Trophoblast cell (in vitro differentiated cells and primary cell): ENCODE measurements around the gene SCN2A.
"Not testable (repeated sequence)": the region's sequence is repeated elsewhere in the genome, so short reads cannot be mapped to it uniquely, and the experiment has no call there.

Experiments used
- DNase-seq, 2 donors: peaks; one replicate each; pipeline ENCODE4 v3.0.0-alpha.2; 2016
- H2AFZ ChIP-seq: 2 replicates; pipeline ENCODE4 v1.6.1; 2013; ENCODE audit warnings: low read length, moderate library complexity, mild to moderate bottlenecking; ENCODE audit not compliant: insufficient read depth, poor library complexity
- H2AK5ac ChIP-seq: 2 replicates; pipeline ENCODE4 v1.6.1; 2013; ENCODE audit warnings: mild to moderate bottlenecking, low read length
- H2BK120ac ChIP-seq: 2 replicates; pipeline ENCODE4 v1.6.1; 2013; ENCODE audit warnings: low read length, mild to moderate bottlenecking, moderate library complexity; ENCODE audit not compliant: insufficient read depth, poor library complexity
- H2BK12ac ChIP-seq: 2 replicates; pipeline ENCODE4 v1.6.1; 2013; ENCODE audit warnings: mild to moderate bottlenecking, low read length, moderate library complexity
- H2BK5ac ChIP-seq: 2 replicates; pipeline ENCODE4 v1.6.1; 2013; ENCODE audit warnings: low read length, low read depth, moderate library complexity, mild to moderate bottlenecking; ENCODE audit not compliant: poor library complexity
- H3K14ac ChIP-seq: 2 replicates; pipeline ENCODE4 v1.6.1; 2013; ENCODE audit warnings: mild to moderate bottlenecking, low read length
- H3K18ac ChIP-seq: 2 replicates; pipeline ENCODE4 v1.6.1; 2013; ENCODE audit warnings: mild to moderate bottlenecking, low read length
- H3K23ac ChIP-seq: 2 replicates; pipeline ENCODE4 v1.6.1; 2013; ENCODE audit warnings: low read length
- H3K27ac ChIP-seq: 2 replicates; pipeline ENCODE4 v1.5.1; 2013; ENCODE audit warnings: low read depth, mild to moderate bottlenecking, inconsistent platforms, low read length, moderate library complexity
- H3K27me3 ChIP-seq: 2 replicates; pipeline ENCODE4 v1.6.1; 2013; ENCODE audit warnings: inconsistent platforms, mild to moderate bottlenecking, low read length, moderate library complexity; ENCODE audit not compliant: insufficient read depth
- H3K36me3 ChIP-seq, 2 experiments: 1 replicate in 1 of 2; 2 replicates in 1 of 2; pipeline ENCODE4 v1.6.1; 2013; ENCODE audit warnings: low read length in 2 of 2, mild to moderate bottlenecking in 2 of 2, moderate library complexity in 1 of 2; ENCODE audit not compliant: insufficient read depth in 2 of 2, control insufficient read depth in 1 of 2
- H3K4ac ChIP-seq: 2 replicates; pipeline ENCODE4 v1.6.1; 2013; ENCODE audit warnings: low read depth, mild to moderate bottlenecking, low read length, moderate library complexity
- H3K4me1 ChIP-seq, 2 experiments: 1 replicate in 1 of 2; 2 replicates in 1 of 2; pipeline ENCODE4 v1.6.1; 2013; ENCODE audit warnings: low read length in 2 of 2, mild to moderate bottlenecking in 2 of 2, moderate library complexity in 1 of 2; ENCODE audit not compliant: insufficient read depth in 2 of 2, control insufficient read depth in 1 of 2
- H3K4me2 ChIP-seq: 2 replicates; pipeline ENCODE4 v1.6.1; 2013; ENCODE audit warnings: inconsistent platforms, mild to moderate bottlenecking, low read length, moderate library complexity
- H3K4me3 ChIP-seq: 2 replicates; pipeline ENCODE4 v1.5.1; 2013; ENCODE audit warnings: mild to moderate bottlenecking, low read depth, low read length, inconsistent platforms
- H3K79me1 ChIP-seq: one replicate; pipeline ENCODE4 v1.6.1; 2013; ENCODE audit warnings: low read length
- H3K79me2 ChIP-seq: 2 replicates; pipeline ENCODE4 v1.6.1; 2013; ENCODE audit warnings: low read length, mild to moderate bottlenecking; ENCODE audit not compliant: control insufficient read depth, insufficient read depth, poor library complexity
- H3K9ac ChIP-seq: 2 replicates; pipeline ENCODE4 v1.6.1; 2013; ENCODE audit warnings: mild to moderate bottlenecking, low read length
- H3K9me3 ChIP-seq: 2 replicates; pipeline ENCODE4 v1.6.1; 2013; ENCODE audit warnings: low read depth, mild to moderate bottlenecking, control low read depth, inconsistent platforms, low read length; ENCODE audit not compliant: insufficient read depth
- H4K12ac ChIP-seq: 2 replicates; pipeline ENCODE4 v1.6.1; 2013; ENCODE audit warnings: low read depth, mild to moderate bottlenecking, low read length, moderate library complexity
- H4K8ac ChIP-seq: 2 replicates; pipeline ENCODE4 v1.6.1; 2013; ENCODE audit warnings: low read depth, mild to moderate bottlenecking, low read length, moderate library complexity
- H4K91ac ChIP-seq: one replicate; pipeline ENCODE4 v1.6.1; 2013; ENCODE audit warnings: low read depth, mild to moderate bottlenecking, low read length, moderate library complexity
- WGBS: extraction: QIAGEN DNeasy Blood & Tissue Kit; methylation state at CpG from one replicate; pipeline ENCODE4 v1.1.7; 2013; ENCODE audit warnings: missing lambda C conversion rate; ENCODE audit not compliant: insufficient read length, insufficient coverage; ENCODE audit errors: extremely low coverage; 5-methylcytosine and 5-hydroxymethylcytosine counted together

SCN2A gene

GRCh38 chr2:165391791-165392190 is 152.6 kb downstream of the SCN2A start:
- Histone ChIP-seq H2AK5ac (no peak overlapping the region), H4K8ac (no peak overlapping the region), H2AFZ (no peak overlapping the region), H3K4ac (no peak overlapping the region), H3K9ac (no peak overlapping the region), H3K27ac (no peak overlapping the region), H3K18ac (no peak overlapping the region), H2BK12ac (no peak overlapping the region), H4K12ac (no peak overlapping the region), H3K9me3 (no peaks in the 10 kb centered on the region), H3K23ac (no peak overlapping the region), H2BK120ac (no peak overlapping the region), H3K14ac (no peak overlapping the region), H3K79me1 (no peaks in the 10 kb centered on the region), H4K91ac (no peak overlapping the region), H3K36me3 (no peaks in the 10 kb centered on the region), H3K4me2 (no peak overlapping the region), H3K27me3 (no peaks in the 10 kb centered on the region), H3K79me2 (no peaks in the 10 kb centered on the region), H2BK5ac (no peak overlapping the region), H3K4me3 (no peak overlapping the region), H3K4me1 (no peaks in the 10 kb centered on the region)
- no CpG with 5 or more reads among the region's 2 CpGs for WGBS
- DNase-seq = no peak

GRCh38 chr2:165398603-165399002 is 159.4 kb downstream of the SCN2A start:
- H4K12ac ChIP-seq, H2BK5ac ChIP-seq, H2AFZ ChIP-seq, H3K27ac ChIP-seq, H3K36me3 ChIP-seq, H3K4ac ChIP-seq, H3K9ac ChIP-seq, H3K79me1 ChIP-seq, H3K18ac ChIP-seq, H3K23ac ChIP-seq, H4K8ac ChIP-seq, H3K4me2 ChIP-seq, H3K4me1 ChIP-seq, H2AK5ac ChIP-seq, H3K79me2 ChIP-seq, H2BK12ac ChIP-seq, DNase-seq, H4K91ac ChIP-seq, H3K14ac ChIP-seq, H3K27me3 ChIP-seq, H3K4me3 ChIP-seq, H2BK120ac ChIP-seq, H3K9me3 ChIP-seq: not testable (repeated sequence)
- no CpG with 5 or more reads among the region's 3 CpGs for WGBS

- Histone ChIP-seq H3K36me3 (no peaks in the 10 kb centered on the region), H3K9me3 (no peaks in the 10 kb centered on the region), H4K8ac (no peak overlapping the region), H3K79me2 (no peaks in the 10 kb centered on the region), H2AFZ (no peak overlapping the region), H2BK120ac (no peak overlapping the region), H3K4me1 (no peaks in the 10 kb centered on the region), H3K79me1 (no peaks in the 10 kb centered on the region), H4K91ac (no peak overlapping the region), H3K14ac (no peak overlapping the region), H3K23ac (no peak overlapping the region), H3K27ac (no peak overlapping the region), H2AK5ac (no peak overlapping the region), H3K4me2 (no peak overlapping the region), H2BK12ac (no peak overlapping the region), H2BK5ac (no peak overlapping the region), H4K12ac (no peak overlapping the region), H3K18ac (no peak overlapping the region), H3K9ac (no peak overlapping the region), H3K27me3 (no peaks in the 10 kb centered on the region), H3K4ac (no peak overlapping the region), H3K4me3 (no peak overlapping the region)
- peak in 1 of 2 donors; percentile 84 for DNase-seq
- WGBS = no CpG with 5 or more reads among the region's 5 CpGs
These were observed 162.2 kb downstream of the SCN2A start for GRCh38 chr2:165401285-165401852.

- Histone ChIP-seq H3K9ac (no peak overlapping the region), H3K36me3 (no peaks in the 10 kb centered on the region), H3K4me1 (no peaks in the 10 kb centered on the region), H3K9me3 (no peaks in the 10 kb centered on the region), H3K27me3 (no peaks in the 10 kb centered on the region), H2AFZ (no peak overlapping the region), H4K12ac (no peak overlapping the region), H3K27ac (no peak overlapping the region), H3K79me2 (no peaks in the 10 kb centered on the region), H3K18ac (no peak overlapping the region), H2BK5ac (no peak overlapping the region), H3K79me1 (peaks cover 1% of the 10 kb centered on the region), H2BK120ac (no peak overlapping the region), H2BK12ac (no peak overlapping the region), H4K8ac (no peak overlapping the region), H2AK5ac (no peak overlapping the region), H3K14ac (no peak overlapping the region), H3K23ac (no peak overlapping the region), H4K91ac (no peak overlapping the region), H3K4me3 (no peak overlapping the region), H3K4me2 (no peak overlapping the region), H3K4ac (no peak overlapping the region)
- DNase-seq = no peak
- WGBS = no CpG with 5 or more reads among the region's 3 CpGs
These were observed 162.9 kb downstream of the SCN2A start for GRCh38 chr2:165402162-165402561.
